HG03095 (cell line): ENCODE measurements around the gene HHAT.
A peak's percentile ranks its signal among the peaks of the same experiment; 100 is the strongest.

Experiments used
- ATAC-seq: cut with Tn5 transposase; IDR thresholded peaks from one replicate; pipeline ENCODE4 v1.9.1; 2021; ENCODE audit warnings: moderate library complexity; ENCODE audit not compliant: unreplicated experiment

The HHAT gene

DNA sequence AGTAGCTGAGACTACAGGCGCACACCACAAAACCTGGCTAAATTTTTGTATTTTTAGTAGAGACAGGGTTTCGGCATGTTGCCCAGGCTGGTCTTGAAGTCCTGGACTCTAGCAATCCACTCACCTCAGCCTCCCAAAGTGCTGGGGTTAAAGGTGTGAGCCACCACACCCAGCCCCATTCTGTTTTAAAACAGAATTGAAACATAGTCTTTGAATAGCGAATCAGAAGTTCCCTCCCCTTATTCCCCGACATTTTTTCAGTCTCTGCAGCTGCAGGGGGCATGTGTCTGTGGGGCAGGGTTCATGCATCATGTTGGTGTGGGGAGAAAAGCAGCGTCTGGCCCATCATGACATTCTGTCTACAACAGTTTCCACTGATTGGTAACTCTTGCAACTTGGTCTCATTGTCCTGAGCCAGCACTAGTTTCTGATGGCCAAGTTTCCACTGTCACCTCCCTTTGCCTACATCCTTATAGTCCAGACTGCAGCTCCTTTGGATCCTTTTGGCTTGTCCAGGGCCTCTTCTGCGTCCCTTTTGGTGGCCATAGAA is 15.6 kb upstream of the HHAT start:
- no peak for ATAC-seq

DNA sequence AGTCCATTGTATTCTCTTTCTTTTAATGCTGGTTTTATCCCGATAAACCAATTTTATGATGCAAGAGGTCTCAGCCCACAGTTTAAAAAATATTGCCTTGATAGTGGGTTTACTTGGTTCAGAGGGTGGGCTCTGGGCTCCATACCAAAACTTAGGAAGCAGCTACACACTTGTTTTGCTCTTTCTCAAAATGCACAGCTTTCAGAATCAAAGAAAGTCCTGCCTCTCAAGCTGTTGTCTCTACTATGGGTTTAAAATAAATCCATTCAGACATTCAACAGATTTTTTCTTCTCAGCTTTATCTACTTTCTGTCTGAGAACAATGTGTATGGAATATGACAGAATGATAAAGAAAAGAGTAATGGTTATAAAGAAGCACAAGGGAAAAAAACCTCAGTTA is 14.8 kb upstream of the HHAT start:
- ATAC-seq, result no peak

GRCh38 chr1:210315529-210315928 is 13.2 kb upstream of the HHAT start:
- no peak for ATAC-seq

- ATAC-seq, result no peak
Measured at GRCh38 chr1:210321131-210321530, 7.6 kb upstream of the HHAT start.

GRCh38 chr1:210321552-210321951 is 7.2 kb upstream of the HHAT start:
- ATAC-seq, result no peak

DNA sequence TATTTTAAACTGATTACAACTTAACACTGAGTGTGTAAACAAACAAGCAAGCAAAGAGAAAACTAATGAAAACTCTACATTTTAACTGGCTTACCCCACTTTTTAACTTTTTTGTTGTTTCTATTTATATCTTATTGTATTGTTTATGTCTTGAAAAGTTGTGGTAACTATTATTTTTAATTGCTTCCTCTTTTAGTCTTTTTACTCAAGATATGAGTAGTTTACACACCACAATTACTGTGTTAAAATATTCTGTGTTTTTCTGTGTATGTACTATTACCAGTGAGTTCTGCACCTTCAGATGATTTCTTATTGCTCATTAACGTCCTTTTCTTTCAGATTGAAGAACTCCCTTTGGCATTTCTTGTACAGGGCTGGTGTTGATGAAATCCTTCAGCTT is 4.7 kb upstream of the HHAT start:
- ATAC-seq, result no peak

- no peak for ATAC-seq
Measured at GRCh38 chr1:210325026-210325670, 3.6 kb upstream of the HHAT start.

- no peak for ATAC-seq
Measured at GRCh38 chr1:210328032-210328745, 513 bp upstream of the HHAT start.

DNA sequence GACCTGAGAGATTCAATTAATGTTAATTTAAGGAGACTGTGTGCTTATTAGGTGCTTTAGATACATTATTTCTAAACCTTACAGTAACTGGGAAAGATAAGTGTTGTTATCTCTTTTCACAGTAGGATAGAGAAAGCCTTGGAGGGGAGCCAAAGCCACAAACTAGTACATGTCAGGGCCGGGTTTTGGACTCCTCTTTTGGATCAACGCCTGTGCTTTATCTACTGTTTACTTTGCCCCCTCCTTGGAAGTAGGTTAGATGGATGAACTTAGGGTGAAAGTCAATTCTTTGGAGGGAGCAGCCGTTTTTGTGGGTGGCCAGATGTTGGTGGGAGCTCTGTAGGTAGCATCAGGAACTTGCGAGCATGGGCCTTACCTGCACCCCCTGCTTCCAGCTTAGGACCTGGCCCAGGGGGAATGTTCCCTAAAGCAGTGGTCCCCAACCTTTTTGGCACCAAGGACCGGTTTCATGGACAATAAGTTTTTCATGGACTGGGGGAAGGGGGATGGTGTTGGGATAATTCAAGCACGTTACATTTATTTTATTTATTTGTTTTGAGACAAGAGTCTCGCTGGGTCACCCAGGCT is 1.7 kb downstream of the HHAT start:
- no peak for ATAC-seq

DNA sequence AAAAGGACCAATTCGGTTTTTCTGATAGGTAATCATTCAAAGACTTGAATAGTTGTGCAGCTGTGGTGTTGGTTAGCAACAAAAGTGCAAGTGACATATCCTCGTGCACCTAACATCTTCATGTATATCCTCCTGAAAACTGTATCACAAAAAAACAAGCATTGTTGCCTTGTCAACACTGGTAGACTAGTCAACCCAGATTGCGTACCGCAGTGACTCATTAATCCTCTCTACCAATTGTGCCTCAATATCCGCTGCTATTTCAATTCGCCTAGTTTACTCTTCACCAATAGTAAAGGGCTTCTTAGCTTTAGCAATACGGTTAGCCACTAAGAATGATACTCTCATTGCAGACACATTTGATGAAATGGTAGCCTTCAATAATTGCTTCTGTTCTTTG is 3.5 kb downstream of the HHAT start:
- no peak for ATAC-seq

DNA sequence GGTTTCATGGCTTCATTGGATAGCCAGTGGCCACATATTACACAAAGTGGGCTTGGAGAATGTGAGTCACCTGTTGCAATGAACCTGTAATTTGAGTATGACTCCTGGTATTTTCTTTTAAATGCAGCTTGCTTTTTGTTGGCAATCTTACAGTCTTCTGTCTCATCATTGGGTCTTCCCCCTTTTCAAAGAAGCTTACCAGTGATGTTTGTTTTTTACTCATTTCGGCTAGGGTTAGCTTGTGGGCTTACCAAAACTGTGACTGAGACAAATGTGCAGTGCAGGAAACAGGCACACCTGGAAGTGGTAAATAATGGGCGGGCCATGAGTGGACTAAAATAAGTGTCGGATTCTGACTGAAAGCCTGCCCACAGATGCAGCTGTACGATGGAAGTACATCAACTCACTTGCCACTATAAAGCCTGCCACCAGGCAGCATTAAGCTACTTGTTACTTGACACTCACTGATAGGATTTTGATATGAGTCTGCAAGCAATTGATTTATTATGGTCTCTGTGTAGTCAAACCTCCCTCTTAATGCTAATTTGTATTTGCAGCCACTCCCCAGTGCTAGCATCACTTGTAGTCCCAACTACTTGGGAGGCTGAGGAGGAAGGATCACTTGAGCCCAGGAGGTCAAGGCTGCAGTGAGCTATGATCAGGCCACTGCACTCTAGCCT is 4.2 kb downstream of the HHAT start:
- peak; percentile 76 for ATAC-seq

DNA sequence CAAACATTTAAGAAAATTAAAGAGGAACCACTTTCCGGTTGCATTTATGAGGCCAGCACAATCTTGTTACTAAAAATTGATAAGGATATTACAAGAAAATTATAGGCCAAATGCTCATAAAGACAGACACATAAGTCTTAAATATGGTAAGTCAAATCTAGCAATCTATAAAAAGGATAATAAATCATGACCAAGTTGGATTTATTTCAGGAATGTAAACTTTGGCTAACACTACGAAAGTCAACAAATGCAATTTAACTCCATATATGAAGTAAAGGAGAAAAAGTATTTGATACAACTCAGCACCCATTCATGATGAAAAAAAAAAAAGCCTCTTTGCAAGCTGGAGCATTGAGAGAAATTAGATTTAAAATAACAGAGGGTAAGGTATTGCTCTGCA is 6.3 kb downstream of the HHAT start:
- ATAC-seq, result no peak

DNA sequence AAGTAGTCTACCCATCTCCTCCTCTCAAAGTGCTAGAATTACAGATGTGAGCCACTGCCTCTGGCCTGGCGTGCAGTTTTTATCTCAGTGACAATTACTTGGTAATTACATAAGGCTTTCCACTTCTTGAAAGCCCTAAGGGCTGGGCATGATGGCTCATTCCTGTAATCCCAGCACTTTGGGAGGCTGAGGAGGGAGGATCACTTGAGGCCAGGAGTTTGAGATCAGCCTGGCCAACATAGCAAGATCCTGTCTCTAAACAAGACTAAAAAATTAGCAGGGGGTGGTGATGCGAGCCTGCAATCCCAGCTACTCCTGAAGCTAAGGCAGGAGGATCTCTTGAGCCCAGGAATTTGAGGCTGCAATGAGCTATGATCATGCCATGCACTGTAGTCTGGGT is 7.7 kb downstream of the HHAT start:
- no peak for ATAC-seq

GRCh38 chr1:210339500-210339899 is 10.8 kb downstream of the HHAT start:
- ATAC-seq, result no peak

DNA sequence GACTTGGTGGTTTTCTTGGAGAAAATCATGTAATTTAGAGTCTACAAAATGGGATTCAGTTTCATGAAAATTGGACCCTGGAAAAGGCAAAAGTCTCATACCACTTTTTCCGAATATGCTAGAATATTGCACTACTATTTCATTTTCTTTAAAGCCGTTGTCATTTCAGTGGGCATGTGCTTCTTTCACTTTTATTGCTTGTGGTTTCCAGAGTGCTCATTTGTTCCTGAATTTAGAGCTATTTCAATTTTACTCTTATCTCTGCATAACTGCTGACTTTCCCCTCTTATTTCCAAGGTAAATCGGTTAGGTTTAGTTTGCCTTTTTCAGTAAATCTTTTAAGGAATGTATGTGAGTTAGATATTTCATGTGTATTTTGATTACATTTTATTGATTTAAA is 11.6 kb downstream of the HHAT start:
- ATAC-seq, result no peak

GRCh38 chr1:210340841-210341240 is 12.1 kb downstream of the HHAT start:
- no peak for ATAC-seq

DNA sequence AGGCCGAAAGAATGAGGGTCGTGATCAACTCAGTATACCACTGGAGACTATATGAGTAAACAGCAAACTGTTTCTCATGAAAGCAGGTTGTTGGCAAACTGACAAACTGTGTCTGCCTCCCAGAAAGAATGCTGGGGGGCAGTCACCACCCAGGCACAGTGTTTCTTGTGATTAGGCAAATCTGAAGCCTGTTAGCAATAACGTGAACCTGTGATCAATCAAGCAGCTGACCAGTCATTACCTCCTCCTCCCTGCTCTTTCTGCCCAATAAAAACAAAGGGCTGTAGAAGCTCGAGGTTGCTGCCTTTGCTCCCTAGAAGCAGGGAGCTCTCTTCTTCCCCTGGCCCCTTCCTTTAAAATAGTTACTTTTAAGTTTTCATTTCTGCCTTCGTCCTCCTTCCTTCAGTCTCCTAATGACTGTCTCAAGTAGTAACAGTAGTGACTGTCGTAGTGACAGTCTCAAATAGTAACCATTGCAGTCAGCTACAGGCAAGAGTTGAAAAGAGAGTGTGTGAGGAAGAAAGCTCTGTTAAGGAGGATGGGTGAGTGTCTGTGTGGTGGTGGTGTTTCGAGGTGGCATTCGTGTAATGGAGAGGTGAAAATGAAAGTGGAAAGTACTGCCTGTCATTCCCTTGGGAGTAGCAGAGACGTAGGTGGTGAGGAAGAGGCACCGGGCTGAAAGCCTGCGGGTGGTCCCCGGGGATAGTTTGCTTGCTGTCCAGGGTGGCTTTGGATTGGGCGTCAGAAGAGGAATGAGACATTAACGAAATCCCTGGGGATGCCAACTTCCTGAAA is 14.5 kb downstream of the HHAT start:
- peak; percentile 49 for ATAC-seq

DNA sequence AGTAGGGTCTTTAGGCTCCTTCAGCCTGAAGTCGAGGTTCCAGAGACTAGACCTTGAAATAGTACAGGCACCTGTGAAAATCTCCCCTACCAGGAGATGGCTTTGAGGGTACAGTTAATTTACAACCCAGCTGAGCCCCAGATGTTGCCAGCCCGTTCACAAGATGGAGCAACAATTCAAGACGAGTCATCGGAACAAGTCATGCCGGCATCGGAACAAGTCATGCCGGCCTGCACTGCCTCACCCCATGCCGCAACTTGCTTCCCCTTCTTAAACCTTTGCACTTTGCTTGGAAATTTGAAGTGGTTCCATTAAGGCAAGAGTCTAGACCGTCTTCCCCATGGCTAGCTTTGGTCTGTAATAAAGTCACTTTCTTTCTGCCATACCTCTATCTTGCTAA is 16.0 kb downstream of the HHAT start:
- ATAC-seq, result no peak

DNA sequence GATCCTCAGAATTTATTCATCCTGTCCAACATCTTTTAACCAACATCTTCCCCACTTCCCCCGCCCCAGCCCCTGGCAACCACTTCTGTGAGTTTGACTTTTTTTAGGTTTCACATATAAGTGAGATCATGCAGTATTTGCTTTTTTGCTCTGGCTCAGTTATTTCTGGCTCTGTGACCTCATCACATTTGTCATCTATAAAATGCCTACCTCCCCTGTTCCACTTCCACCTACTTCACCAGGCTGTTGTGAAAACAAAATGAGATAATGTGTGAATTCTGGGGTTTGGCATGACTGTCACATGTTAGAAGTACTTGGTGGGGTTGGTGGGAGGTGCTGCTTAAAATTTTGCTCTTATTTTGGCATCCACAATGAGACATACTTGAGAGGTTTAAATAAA is 18.4 kb downstream of the HHAT start:
- no peak for ATAC-seq

GRCh38 chr1:210351496-210351895 is 22.8 kb downstream of the HHAT start:
- no peak for ATAC-seq

- ATAC-seq, result no peak
Measured at GRCh38 chr1:210352575-210352974, 23.9 kb downstream of the HHAT start.
